ENCODE data around the gene SLCO2A1.

SLCO2A1 gene

DNA sequence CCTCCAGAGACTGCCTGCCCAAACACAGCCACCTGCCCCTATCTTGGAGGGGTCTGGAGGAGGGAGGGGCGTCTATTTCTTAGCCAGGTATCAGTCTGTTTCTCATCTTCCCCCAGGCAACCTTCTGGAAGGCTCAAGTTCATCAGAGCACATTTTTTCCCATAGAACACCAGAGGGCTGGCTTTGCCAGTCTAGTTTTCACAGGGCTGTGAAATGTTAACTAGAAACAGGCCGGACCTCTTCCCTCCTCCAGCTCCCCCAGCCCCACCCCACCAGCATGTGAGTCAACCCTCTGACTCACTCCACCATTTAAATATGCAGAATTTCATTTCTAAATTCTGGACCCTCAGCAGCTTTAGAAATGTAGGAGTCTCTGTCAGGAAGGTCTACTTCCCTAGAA, 66.9 kb downstream of the SLCO2A1 start:
- Mint-ChIP-seq H3K4me3 (no peak overlapping the region), H3K27ac (no peak overlapping the region), H3K27me3 (no peaks in the 10 kb centered on the region), H3K4me1 (ENCODE audit: low read depth) (peaks cover 16% of the 10 kb centered on the region), H3K9me3 (no peaks in the 10 kb centered on the region), H3K36me3 (ENCODE audit: low read depth) (no peaks in the 10 kb centered on the region)
- intact Hi-C loops (cut with micrococcal nuclease) = no loop called here

DNA sequence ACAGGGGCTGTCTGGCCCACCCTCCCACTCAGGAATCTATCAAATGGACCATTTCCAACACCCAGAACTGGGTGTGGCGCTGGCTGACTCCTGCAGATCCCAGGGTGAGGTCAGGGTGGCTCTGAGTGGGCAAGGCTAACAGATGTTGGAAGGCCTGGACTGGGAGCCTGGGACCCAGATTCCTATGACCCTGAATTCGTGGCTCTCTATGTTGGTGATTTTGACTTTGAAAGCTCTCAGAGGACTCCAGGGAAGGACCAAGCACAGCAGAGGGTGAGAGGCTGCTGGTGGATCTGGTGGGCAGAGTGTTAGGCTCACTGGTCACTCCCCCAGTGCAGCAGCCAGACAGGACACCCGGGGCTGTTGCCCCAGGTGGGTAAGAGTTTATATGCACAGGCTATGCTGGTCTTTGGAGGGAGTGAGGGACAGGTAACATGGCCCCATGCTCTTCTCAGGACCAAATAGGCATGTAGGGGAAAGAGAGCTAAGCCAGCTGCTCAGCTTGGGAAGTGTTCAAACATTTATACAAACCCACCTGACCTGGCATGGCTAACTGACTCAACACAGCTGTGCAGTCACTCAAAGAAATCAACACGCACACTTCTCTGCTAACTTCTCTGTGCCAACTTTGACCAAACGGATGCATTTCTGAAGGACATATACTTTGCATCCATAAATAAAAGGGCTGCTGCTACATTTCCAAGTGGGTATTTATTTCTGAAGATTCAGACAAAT, 71.5 kb downstream of the SLCO2A1 start:
- Mint-ChIP-seq H3K27me3 (no peaks in the 10 kb centered on the region), H3K4me3 (no peak overlapping the region), H3K4me1 (ENCODE audit: low read depth) (peaks cover 11% of the 10 kb centered on the region), H3K36me3 (ENCODE audit: low read depth) (no peaks in the 10 kb centered on the region), H3K27ac (no peak overlapping the region), H3K9me3 (no peaks in the 10 kb centered on the region)
- intact Hi-C loops (cut with micrococcal nuclease) = no loop called here

DNA sequence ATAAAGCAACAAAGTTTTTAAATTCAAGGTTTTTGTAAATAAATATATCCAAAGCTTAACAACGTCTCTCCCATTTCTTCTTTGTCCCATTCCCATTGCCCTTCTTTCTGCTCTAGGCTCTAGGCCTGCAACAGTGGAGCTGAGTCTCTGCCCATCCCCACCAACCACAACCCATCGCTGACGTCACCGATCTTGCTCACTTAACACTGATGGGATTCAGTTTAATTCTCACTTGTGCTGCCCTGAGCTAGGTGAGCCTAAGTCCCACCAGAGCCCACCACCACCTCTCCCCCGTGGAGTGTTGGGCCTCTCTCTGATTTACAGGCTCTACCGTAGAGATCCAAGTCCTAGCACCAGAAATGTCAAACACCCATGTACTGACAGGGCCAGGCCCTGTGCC, 72.7 kb downstream of the SLCO2A1 start:
- Mint-ChIP-seq H3K9me3 (no peaks in the 10 kb centered on the region), H3K4me3 (no peak overlapping the region), H3K27me3 (no peaks in the 10 kb centered on the region), H3K4me1 (ENCODE audit: low read depth) (no peaks in the 10 kb centered on the region), H3K27ac (no peak overlapping the region), H3K36me3 (ENCODE audit: low read depth) (no peaks in the 10 kb centered on the region)
- intact Hi-C loops (cut with micrococcal nuclease) = no loop called here

DNA sequence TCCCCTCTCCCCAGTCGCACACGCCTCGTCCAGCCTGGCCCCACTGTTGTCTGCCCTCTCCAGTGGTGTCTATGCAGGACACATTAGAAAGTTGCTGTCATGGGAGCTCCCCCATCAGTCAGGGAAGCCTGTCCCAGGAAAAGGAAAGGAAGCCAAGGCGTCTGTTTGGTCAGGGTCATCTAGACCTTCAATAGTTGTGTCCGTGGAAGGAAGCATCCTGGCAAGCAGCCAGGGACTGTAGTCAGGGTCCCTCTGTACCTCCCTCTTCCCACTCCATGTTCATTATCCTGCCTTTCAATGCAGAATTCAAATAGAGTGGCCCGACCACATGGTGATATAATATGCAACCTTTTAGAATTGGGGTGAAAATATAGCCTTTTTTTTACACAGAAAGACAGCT, 73.4 kb downstream of the SLCO2A1 start:
- H3K27ac Mint-ChIP-seq = no peak overlapping the region
- no peaks in the 10 kb centered on the region for H3K9me3 Mint-ChIP-seq
- intact Hi-C loops (cut with micrococcal nuclease) = no loop called here
- no peaks in the 10 kb centered on the region for H3K36me3 Mint-ChIP-seq (ENCODE audit: low read depth)
- no peaks in the 10 kb centered on the region for H3K27me3 Mint-ChIP-seq
- H3K4me1 Mint-ChIP-seq (ENCODE audit: low read depth) = no peaks in the 10 kb centered on the region
- no peak overlapping the region for H3K4me3 Mint-ChIP-seq

DNA sequence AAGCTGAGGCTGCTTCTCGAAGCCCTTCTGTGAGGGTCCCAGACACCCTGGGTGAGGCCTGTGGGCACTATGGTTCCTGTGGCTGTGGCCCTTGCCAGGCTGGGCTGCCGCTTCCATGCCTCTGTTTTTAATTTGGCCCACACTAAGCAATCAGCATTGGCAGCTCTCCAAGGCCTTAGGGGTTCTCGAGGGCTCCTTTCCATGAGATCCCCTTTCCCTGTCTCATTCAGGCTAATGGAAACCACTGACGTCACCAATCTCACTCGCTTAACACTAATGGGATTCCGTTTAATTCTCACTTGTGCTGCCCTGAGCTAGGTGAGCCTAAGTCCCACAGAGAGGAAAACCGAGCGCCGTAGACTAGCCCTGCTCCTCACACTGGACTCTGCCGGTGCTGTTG, 73.8 kb downstream of the SLCO2A1 start:
- Mint-ChIP-seq H3K27ac (no peak overlapping the region), H3K9me3 (no peaks in the 10 kb centered on the region), H3K27me3 (no peaks in the 10 kb centered on the region), H3K4me1 (ENCODE audit: low read depth) (no peaks in the 10 kb centered on the region), H3K4me3 (no peak overlapping the region), H3K36me3 (ENCODE audit: low read depth) (no peaks in the 10 kb centered on the region)
- intact Hi-C loops (cut with micrococcal nuclease) = no loop called here

DNA sequence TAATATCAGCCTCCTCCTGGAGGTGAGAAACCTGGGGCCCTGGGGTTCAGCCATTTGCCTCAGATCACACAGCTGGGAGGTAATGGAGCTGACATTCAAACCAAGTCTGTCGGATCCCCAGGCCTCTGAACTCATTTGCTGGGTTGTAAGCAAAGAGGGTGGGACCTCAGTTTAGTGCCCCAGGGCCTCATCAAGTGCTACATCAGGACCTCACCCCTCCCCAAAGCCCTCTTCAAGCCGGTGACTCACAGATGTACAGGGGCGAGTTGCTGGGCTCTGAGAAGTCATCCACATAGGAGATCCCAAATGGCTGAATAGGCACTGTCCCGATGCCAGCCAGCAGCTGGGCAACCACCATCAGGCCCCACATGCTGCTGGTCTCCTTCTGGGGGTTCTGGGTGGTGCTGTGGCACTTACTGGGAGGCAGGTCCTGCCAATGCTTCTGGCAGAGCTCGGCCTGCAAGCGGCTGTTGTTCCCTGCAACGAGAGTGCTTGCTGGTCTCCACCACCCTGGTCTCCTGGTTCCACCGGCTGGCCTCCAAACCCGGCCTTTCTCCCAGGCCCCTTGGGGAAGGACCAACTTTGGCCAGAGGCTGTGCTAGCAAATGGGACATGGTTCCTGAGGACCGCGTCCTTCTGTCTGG, 74.9 kb downstream of the SLCO2A1 start:
- Mint-ChIP-seq H3K4me3 (no peak overlapping the region), H3K9me3 (no peaks in the 10 kb centered on the region), H3K4me1 (ENCODE audit: low read depth) (no peaks in the 10 kb centered on the region), H3K36me3 (ENCODE audit: low read depth) (no peaks in the 10 kb centered on the region), H3K27me3 (no peaks in the 10 kb centered on the region), H3K27ac (no peak overlapping the region)
- intact Hi-C loops (cut with micrococcal nuclease) = no loop called here

DNA sequence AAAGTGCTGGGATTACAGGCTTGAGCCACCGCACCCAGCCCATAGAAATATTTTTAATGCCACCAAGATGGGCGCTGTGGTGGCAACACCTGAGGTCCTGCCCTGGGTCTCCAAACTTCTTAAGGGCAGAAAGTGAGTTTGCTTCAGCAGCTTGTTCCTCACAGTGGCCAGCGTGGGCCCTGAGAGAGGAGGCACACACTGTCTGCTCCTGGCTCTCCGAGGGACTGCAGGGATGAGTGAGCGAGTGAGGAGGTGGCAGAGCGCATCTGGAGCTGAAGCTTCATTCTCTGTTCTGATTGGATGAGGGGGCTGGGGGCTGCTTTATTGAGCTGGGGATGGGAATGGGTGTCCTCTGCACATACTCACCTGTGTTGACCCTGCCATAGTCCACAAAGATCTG, 76.4 kb downstream of the SLCO2A1 start:
- Mint-ChIP-seq H3K36me3 (ENCODE audit: low read depth) (no peaks in the 10 kb centered on the region), H3K27ac (no peak overlapping the region), H3K4me1 (ENCODE audit: low read depth) (no peaks in the 10 kb centered on the region), H3K27me3 (no peaks in the 10 kb centered on the region), H3K9me3 (no peaks in the 10 kb centered on the region), H3K4me3 (no peak overlapping the region)
- intact Hi-C loops (cut with micrococcal nuclease) = no loop called here

DNA sequence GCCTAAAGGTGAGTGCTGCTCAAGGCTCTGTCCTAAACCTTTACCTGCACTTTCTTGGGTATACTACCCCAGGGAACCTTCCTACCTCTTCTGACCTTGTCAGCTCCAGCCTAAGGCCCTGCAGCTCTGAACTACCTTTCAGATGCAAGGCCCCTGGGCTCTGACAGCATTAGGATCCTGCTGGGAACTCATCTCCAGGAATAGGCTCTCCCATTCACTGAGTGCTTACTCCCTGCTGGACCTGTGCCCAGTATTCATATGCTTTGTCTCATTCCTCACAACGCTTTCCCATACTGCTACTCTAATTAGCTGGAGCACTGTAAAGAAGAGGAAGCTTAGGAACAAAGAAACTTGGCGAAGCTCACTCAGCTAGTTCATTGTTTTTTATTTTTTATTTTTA, 80.3 kb downstream of the SLCO2A1 start:
- Mint-ChIP-seq H3K9me3 (no peaks in the 10 kb centered on the region), H3K4me1 (ENCODE audit: low read depth) (no peaks in the 10 kb centered on the region), H3K27ac (no peak overlapping the region), H3K4me3 (no peak overlapping the region), H3K27me3 (no peaks in the 10 kb centered on the region), H3K36me3 (ENCODE audit: low read depth) (no peaks in the 10 kb centered on the region)
- intact Hi-C loops (cut with micrococcal nuclease) = no loop called here

DNA sequence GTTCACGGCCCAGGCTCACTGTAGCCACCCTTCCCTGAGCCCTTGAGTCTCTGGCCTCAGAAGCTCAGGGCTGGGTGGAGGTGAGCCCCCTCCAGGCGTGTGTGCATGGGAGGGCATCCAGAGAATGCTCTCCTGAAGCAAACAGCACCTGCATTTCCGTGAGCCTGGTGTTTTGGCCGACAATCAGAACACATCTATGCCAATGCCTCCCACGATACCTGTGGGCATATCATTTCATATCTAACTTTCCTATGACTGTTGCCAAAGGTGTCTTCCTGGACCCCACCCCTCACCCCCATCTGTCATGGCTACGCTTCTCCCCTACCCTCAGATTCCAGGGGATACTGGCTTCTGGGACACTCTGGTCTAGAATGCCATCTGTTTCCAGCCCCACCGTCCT, 80.7 kb downstream of the SLCO2A1 start:
- no peaks in the 10 kb centered on the region for H3K9me3 Mint-ChIP-seq
- peaks cover 2% of the 10 kb centered on the region for H3K4me1 Mint-ChIP-seq (ENCODE audit: low read depth)
- H3K27ac Mint-ChIP-seq = no peak overlapping the region
- H3K36me3 Mint-ChIP-seq (ENCODE audit: low read depth) = no peaks in the 10 kb centered on the region
- H3K4me3 Mint-ChIP-seq = no peak overlapping the region
- peaks cover under 1% of the 10 kb centered on the region for H3K27me3 Mint-ChIP-seq
- intact Hi-C loops (cut with micrococcal nuclease) = no loop called here

DNA sequence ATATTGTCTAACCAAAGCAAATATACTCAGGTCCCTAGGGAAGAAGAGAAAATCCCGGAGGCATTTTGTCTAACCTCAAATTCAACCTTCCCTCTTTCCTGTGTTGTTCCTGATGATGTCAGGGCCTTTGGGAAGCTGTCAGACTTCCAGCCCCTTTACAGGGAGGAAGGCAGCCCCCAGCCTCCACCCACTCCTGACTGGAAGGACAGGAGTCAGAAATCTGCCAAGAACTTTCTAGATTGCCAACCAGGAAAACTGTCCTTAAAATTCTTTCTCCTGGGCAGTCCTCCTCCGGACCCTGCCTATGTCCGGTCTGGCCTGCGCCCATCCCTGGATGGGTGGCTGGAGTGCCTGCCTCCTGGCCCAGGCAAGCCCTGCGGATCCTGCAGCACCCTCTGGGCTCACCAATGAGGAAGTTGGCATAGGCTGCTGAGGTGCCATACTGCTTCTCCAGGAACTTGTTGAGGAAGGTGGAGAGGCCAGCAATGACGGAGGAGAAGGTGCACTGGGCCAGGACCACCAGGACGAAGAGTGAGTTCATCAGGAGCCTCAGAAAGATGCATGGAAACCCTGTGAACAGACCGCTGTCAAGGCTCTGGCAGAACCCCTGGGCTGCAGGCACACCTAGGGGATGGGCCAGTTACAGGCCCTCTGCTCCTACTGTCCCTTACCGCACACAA, 81.5 kb downstream of the SLCO2A1 start:
- Mint-ChIP-seq H3K27ac (no peak overlapping the region), H3K27me3 (peaks cover 2% of the 10 kb centered on the region), H3K9me3 (no peaks in the 10 kb centered on the region), H3K4me3 (no peak overlapping the region), H3K4me1 (ENCODE audit: low read depth) (peaks cover 7% of the 10 kb centered on the region), H3K36me3 (ENCODE audit: low read depth) (no peaks in the 10 kb centered on the region)
- intact Hi-C loops (cut with micrococcal nuclease) = no loop called here

DNA sequence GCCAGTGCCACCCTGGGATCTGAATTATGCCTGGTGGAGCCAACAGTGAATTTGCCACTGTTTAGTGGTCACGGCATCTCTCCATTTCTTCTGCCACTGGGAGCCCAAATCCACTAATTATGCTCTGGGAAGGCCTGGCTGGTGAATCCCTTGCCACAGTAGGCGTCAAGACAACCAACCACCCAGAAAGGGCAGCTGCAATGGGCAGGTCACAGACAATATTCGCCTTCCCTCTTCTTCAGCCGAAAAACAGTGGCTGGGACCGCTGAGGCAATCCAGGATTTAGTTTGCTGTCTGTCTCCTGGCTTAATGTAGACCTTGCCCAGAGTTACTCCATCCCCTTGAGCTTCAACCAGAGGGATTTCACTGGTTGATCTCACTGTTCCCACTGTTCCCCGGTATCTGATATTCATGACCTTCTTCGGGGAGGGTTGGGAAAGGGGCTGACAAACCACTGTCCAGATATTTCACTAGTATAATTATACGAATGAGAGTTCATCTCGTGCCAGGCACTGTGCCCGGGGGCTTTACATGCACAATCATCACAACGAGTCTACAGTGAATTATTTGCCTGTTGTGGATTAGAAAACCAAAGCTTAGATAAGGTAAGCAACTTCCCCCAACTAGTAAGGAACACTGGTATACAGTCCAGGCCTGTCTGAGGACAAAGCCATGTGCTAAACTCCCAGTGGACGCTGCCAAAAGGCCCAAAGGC, 84.2 kb downstream of the SLCO2A1 start:
- Mint-ChIP-seq H3K4me1 (ENCODE audit: low read depth) (peaks cover 15% of the 10 kb centered on the region), H3K36me3 (ENCODE audit: low read depth) (no peaks in the 10 kb centered on the region), H3K4me3 (no peak overlapping the region), H3K27ac (no peak overlapping the region), H3K9me3 (no peaks in the 10 kb centered on the region), H3K27me3 (peaks cover 6% of the 10 kb centered on the region)
- intact Hi-C loops (cut with micrococcal nuclease) = no loop called here

DNA sequence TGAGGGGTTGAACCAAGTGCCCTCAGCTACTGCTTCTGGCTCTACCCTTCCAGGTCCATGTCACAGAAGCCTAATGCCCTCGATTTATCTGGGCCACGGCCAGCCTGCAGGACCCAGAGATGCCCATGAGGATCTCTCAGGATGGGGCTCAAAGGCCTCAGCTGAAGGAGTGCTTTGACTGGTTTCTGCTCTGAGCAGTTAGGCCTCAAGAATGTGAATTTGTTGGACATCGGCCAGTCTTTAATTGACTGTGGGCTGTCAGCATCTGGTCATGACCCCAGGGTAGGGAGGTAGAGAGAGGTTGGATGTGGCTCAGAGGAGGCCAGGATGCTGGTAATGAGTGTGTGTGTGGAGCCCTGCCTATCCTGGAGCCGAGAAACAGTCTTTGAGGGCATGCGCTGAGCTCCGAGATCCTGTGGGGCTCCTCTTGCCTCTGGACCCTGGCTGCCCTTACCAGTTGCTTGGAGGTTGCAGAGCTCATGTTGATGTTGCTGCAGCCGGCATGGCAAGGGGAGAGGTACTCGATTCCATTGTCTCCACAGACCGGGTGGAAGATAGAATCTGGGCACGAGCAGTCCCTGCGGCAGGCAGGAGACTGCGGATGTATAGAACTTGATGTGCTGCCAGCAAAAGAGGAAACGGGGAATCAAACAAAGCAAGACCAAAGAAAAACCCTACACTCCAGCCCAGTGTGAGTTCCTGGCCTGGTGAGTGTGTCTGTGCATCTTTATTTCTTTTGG, 84.9 kb downstream of the SLCO2A1 start:
- Mint-ChIP-seq H3K27me3 (peaks cover 6% of the 10 kb centered on the region), H3K4me3 (no peak overlapping the region), H3K4me1 (ENCODE audit: low read depth) (peaks cover 15% of the 10 kb centered on the region), H3K27ac (no peak overlapping the region), H3K36me3 (ENCODE audit: low read depth) (no peaks in the 10 kb centered on the region), H3K9me3 (no peaks in the 10 kb centered on the region)
- intact Hi-C loops (cut with micrococcal nuclease) = no loop called here

DNA sequence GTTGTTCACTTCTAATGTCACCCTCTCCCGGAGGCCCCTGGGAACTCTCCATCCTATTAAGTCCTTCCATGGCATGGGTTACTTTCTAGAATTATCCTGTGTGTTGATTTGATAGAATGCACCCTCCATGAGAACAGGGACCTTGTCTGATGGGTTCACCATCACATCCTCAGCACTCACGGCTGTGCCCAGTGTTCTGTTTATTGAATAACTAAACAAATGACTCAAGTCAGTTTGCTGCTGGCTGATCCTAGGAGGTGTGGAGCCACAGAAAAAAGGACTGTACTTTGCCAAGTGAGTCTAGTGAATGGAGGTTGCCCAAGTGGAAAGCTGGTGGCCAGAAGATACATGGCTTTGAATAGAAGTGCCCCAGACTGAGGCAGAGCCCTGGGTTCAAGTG, 85.5 kb downstream of the SLCO2A1 start:
- H3K4me3 Mint-ChIP-seq = no peak overlapping the region
- H3K27me3 Mint-ChIP-seq = peaks cover 6% of the 10 kb centered on the region
- H3K36me3 Mint-ChIP-seq (ENCODE audit: low read depth) = no peaks in the 10 kb centered on the region
- intact Hi-C loops (cut with micrococcal nuclease) = no loop called here
- no peaks in the 10 kb centered on the region for H3K9me3 Mint-ChIP-seq
- no peak overlapping the region for H3K27ac Mint-ChIP-seq
- H3K4me1 Mint-ChIP-seq (ENCODE audit: low read depth) = peaks cover 15% of the 10 kb centered on the region
